SK-N-SH (cell line): ENCODE measurements around the gene KYAT1. TPM values are rescaled to one million over a fixed set of nuclear protein-coding genes. Genes with fewer than 3 reads are reported as not detected.

Source experiments
- CTCF ChIA-PET: fragments of 300-600, 350-600 bp; formaldehyde crosslinking; extraction: SDS; loops from one replicate; lab custom pipeline; 2021; lab: Yijun Ruan, JAX
- POLR2A ChIA-PET: fragments of 350-600 bp; sonication (Branson Sonifier 250); formaldehyde crosslinking; extraction: SDS; loops from one replicate; lab custom pipeline; 2020; ENCODE audit warnings: antibody characterized with exemption, inconsistent platforms; lab: Yijun Ruan, JAX
- DNase-seq: peaks from one replicate; pipeline ENCODE4 v3.0.0; 2012
- H2AFZ ChIP-seq: fragments of 200-600 bp; sonication (generic); 2 replicates; pipeline ENCODE4 v1.8.1; 2016; ENCODE audit warnings: antibody characterized with exemption, mild to moderate bottlenecking, low read depth
- H3F3A ChIP-seq: fragments of 200-600 bp; sonication (generic); replicated peaks from 2 replicates; pipeline ENCODE3; 2016; ENCODE audit warnings: antibody characterized with exemption, mild to moderate bottlenecking; ENCODE audit not compliant: insufficient read depth
- H3K27ac ChIP-seq, 2 experiments: fragments of 200-500 bp in 1 of 2; fragments of 200-600 bp in 1 of 2; sonication (Bioruptor generic) in 1 of 2; sonication (generic), shearing (Covaris generic) in 1 of 2; 2 replicates each; pipeline versions ENCODE4 v1.5.1 to v1.6.1; 2014 to 2016; ENCODE audit warnings: low read depth in 2 of 2, inconsistent platforms in 1 of 2, low read length in 1 of 2, mild to moderate bottlenecking in 1 of 2, mixed read lengths in 1 of 2
- H3K27me3 ChIP-seq: fragments of 200-600 bp; sonication (generic), shearing (Covaris generic); 2 replicates; pipeline ENCODE4 v1.6.1; 2016; ENCODE audit warnings: mixed run types; ENCODE audit not compliant: insufficient read depth
- H3K36me3 ChIP-seq, 2 experiments: fragments of 200-500 bp in 1 of 2; fragments of 200-600 bp in 1 of 2; sonication (Bioruptor generic) in 1 of 2; sonication (generic) in 1 of 2; replicated peaks in 1 of 2; 2 replicates each; pipeline versions ENCODE3 to v1.5.1; 2014 to 2016; ENCODE audit warnings: low read length in 1 of 2, mild to moderate bottlenecking in 1 of 2; ENCODE audit not compliant: insufficient read depth in 2 of 2, control insufficient read depth in 1 of 2
- H3K4me1 ChIP-seq, 2 experiments: fragments of 200-500 bp in 1 of 2; fragments of 200-600 bp in 1 of 2; sonication (Bioruptor generic) in 1 of 2; sonication (generic), shearing (Covaris generic) in 1 of 2; 2 replicates each; pipeline versions ENCODE4 v1.5.1 to v1.6.1; 2014 to 2016; ENCODE audit warnings: low read depth in 1 of 2, low read length in 1 of 2, mixed run types in 1 of 2; ENCODE audit not compliant: insufficient read depth in 2 of 2, control insufficient read depth in 1 of 2
- H3K4me2 ChIP-seq: fragments of 200-600 bp; sonication (generic), shearing (Covaris generic); 2 replicates; pipeline ENCODE4 v1.6.1; 2017; ENCODE audit warnings: mixed run types
- H3K4me3 ChIP-seq, 2 experiments: fragments of 200-500 bp in 1 of 2; fragments of 200-600 bp in 1 of 2; sonication (Bioruptor generic) in 1 of 2; sonication (generic), shearing (Covaris generic) in 1 of 2; 2 replicates each; pipeline versions ENCODE4 v1.5.1 to v1.8.1; 2014 to 2016; ENCODE audit warnings: low read depth in 2 of 2, inconsistent platforms in 1 of 2, low read length in 1 of 2, mild to moderate bottlenecking in 1 of 2, mixed read lengths in 1 of 2, moderate library complexity in 1 of 2
- H3K79me2 ChIP-seq: fragments of 200-600 bp; sonication (generic); 2 replicates; pipeline ENCODE4 v1.8.1; 2017; ENCODE audit warnings: mild to moderate bottlenecking; ENCODE audit not compliant: insufficient read depth
- H3K9ac ChIP-seq: fragments of 200-600 bp; sonication (generic); 2 replicates; pipeline ENCODE4 v1.6.1; 2017; ENCODE audit warnings: mixed run types
- H3K9me2 ChIP-seq: fragments of 200-600 bp; sonication (generic); 2 replicates; pipeline ENCODE4 v1.6.1; 2017; ENCODE audit warnings: mixed run types
- H3K9me3 ChIP-seq: fragments of 200-600 bp; sonication (generic); 2 replicates; pipeline ENCODE4 v1.6.1; 2017; ENCODE audit warnings: mixed run types, mild to moderate bottlenecking, moderate library complexity
- H4K20me1 ChIP-seq: fragments of 200-600 bp; sonication (generic); 2 replicates; pipeline ENCODE4 v1.6.1; 2017; ENCODE audit warnings: mild to moderate bottlenecking, mixed run types; ENCODE audit not compliant: insufficient read depth
- FOSL2 ChIP-seq: IDR thresholded peaks from 2 replicates; pipeline ENCODE4 v1.4.0; 2012; ENCODE audit warnings: low read depth, mild to moderate bottlenecking, moderate library complexity, borderline replicate concordance
- FOXM1 ChIP-seq: IDR thresholded peaks from 2 replicates; pipeline ENCODE4 v1.4.0; 2012; ENCODE audit warnings: low read depth, mild to moderate bottlenecking
- GABPA ChIP-seq: IDR thresholded peaks from 2 replicates; pipeline ENCODE4 v1.4.0; 2012; ENCODE audit warnings: low read depth, mild to moderate bottlenecking
- MXI1 ChIP-seq: IDR thresholded peaks from 2 replicates; pipeline ENCODE4 v1.6.1; 2012; ENCODE audit warnings: mild to moderate bottlenecking, low read depth, low read length, improper control_type of control experiment
- NFIC ChIP-seq: IDR thresholded peaks from 2 replicates; pipeline ENCODE4 v1.4.0; 2012; ENCODE audit warnings: borderline replicate concordance
- NRF1 ChIP-seq: IDR thresholded peaks from 2 replicates; pipeline ENCODE4 v1.6.1; 2012; ENCODE audit warnings: low read depth, mild to moderate bottlenecking, low read length
- POLR2AphosphoS5 ChIP-seq: IDR thresholded peaks from 2 replicates; pipeline ENCODE4 v1.6.1; 2012; ENCODE audit warnings: low read depth, low read length
- RCOR1 ChIP-seq: fragments of 150-350 bp; IDR thresholded peaks from 2 replicates; pipeline ENCODE4 v1.6.1; 2017; ENCODE audit warnings: antibody characterized with exemption, low read length
- RXRA ChIP-seq: IDR thresholded peaks from 2 replicates; pipeline ENCODE4 v1.4.0; 2012; ENCODE audit warnings: low read depth, mild to moderate bottlenecking, borderline replicate concordance
- TAF1 ChIP-seq: IDR thresholded peaks from 2 replicates; pipeline ENCODE4 v1.6.1; 2012; ENCODE audit warnings: low read depth, mild to moderate bottlenecking, low read length, moderate library complexity, borderline replicate concordance
- TCF12 ChIP-seq: IDR thresholded peaks from 2 replicates; pipeline ENCODE4 v1.4.0; 2012
- TEAD4 ChIP-seq: IDR thresholded peaks from 2 replicates; pipeline ENCODE4 v1.4.0; 2012; ENCODE audit warnings: mild to moderate bottlenecking, borderline replicate concordance; ENCODE audit not compliant: insufficient read depth
- YY1 ChIP-seq: IDR thresholded peaks from 2 replicates; pipeline ENCODE4 v1.4.0; 2012; ENCODE audit warnings: low read depth, mild to moderate bottlenecking
- WGBS: methylation state at CpG from one replicate; pipeline ENCODE4 v1.1.6; 2017; ENCODE audit warnings: low lambda C conversion rate; 5-methylcytosine and 5-hydroxymethylcytosine counted together
- polyA plus RNA-seq, 3 experiments: library from polyadenylated mRNA; depleted of rRNA; stranded (reverse); fragments of >200 nt; gene quantifications; 2 replicates each; pipeline ENCODE4 v1.2.3, GENCODE V29; 2012
- TF ChIP-seq, protein P1 (sequence below): fragments of 150-350 bp; IDR thresholded peaks from 2 replicates; pipeline ENCODE4 v1.6.1; 2016; ENCODE audit warnings: mild to moderate bottlenecking, low read depth, low read length
- TF ChIP-seq, protein P2 (sequence below): IDR thresholded peaks from 2 replicates; pipeline ENCODE4 v1.4.0; 2012; ENCODE audit warnings: low read depth, borderline replicate concordance
- TF ChIP-seq, protein P3 (sequence below): IDR thresholded peaks from 2 replicates; pipeline ENCODE4 v1.4.0; 2012; ENCODE audit warnings: low read depth, borderline replicate concordance
- TF ChIP-seq, protein P4 (sequence below): fragments of 150-350 bp; IDR thresholded peaks from 2 replicates; pipeline ENCODE4 v1.6.1; 2017; ENCODE audit warnings: antibody characterized with exemption, low read length, low read depth, borderline replicate concordance

The KYAT1 gene
- polyA plus RNA-seq, 1 of the 3 experiments (the other 2 are of a cell fraction), result 9.4 TPM

DNA sequence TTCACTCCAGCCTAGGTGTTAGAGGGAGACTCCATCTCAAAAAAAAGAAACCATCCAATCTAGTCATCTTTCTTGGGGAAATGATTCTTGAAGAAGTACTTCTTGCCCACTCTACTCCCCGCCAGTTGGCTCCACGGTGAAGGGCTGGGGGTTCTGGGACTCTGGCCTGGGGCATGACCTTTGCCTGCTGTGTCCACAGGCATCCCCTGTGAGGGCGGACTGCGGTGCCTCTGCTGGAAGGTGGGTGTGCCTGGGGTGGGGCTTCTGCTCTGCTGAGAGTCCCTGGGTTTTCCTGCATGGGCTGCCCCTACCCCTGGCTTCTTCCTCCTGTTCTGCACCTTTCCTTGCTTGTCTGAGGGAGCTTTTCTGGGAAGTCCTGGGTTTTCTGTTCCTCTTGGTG lies 91.2 kb downstream of the KYAT1 start:
- ChIA-PET CTCF (interaction anchor here (2.8 kb wide), 1 partner anchor 28 kb away, joined by 14 read pairs; the partner anchor contains the start of gene ENDOG), POLR2A (no interaction called here)
- peaks cover 5% of the 10 kb centered on the region for H3F3A ChIP-seq
- no peak overlapping the region for H3K4me2 ChIP-seq
- H3K27me3 ChIP-seq, result no peaks in the 10 kb centered on the region
- TF ChIP-seq TCF12 (no peak), POLR2AphosphoS5 (no peak), TAF1 (no peak), YY1 (no peak), NRF1 (no peak), FOSL2 (no peak), GABPA (no peak), FOXM1 (no peak), RCOR1 (no peak)
- TF ChIP-seq, protein P1, sequence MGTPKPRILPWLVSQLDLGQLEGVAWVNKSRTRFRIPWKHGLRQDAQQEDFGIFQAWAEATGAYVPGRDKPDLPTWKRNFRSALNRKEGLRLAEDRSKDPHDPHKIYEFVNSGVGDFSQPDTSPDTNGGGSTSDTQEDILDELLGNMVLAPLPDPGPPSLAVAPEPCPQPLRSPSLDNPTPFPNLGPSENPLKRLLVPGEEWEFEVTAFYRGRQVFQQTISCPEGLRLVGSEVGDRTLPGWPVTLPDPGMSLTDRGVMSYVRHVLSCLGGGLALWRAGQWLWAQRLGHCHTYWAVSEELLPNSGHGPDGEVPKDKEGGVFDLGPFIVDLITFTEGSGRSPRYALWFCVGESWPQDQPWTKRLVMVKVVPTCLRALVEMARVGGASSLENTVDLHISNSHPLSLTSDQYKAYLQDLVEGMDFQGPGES, result no peak
- TF ChIP-seq, protein P2, sequence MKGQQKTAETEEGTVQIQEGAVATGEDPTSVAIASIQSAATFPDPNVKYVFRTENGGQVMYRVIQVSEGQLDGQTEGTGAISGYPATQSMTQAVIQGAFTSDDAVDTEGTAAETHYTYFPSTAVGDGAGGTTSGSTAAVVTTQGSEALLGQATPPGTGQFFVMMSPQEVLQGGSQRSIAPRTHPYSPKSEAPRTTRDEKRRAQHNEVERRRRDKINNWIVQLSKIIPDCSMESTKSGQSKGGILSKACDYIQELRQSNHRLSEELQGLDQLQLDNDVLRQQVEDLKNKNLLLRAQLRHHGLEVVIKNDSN, result no peak
- H3K27ac ChIP-seq, result no peak overlapping the region
- peaks cover 0 to 10% of the 10 kb centered on the region in 2 experiments; a peak in 1 of 4 replicates for H3K4me1 ChIP-seq
- peaks cover 28% of the 10 kb centered on the region for H3K79me2 ChIP-seq
- DNase-seq, result no peak
- H2AFZ ChIP-seq, result no peak overlapping the region
- peaks cover 7 to 35% of the 10 kb centered on the region in 2 experiments for H3K36me3 ChIP-seq
- H4K20me1 ChIP-seq, result no peaks in the 10 kb centered on the region
- H3K9me2 ChIP-seq, result no peaks in the 10 kb centered on the region
- H3K9me3 ChIP-seq, result no peaks in the 10 kb centered on the region
- WGBS, result 89% methylated on average over 3 of the region's 4 CpGs
- H3K9ac ChIP-seq, result no peak overlapping the region
- H3K4me3 ChIP-seq, result no peak overlapping the region

DNA sequence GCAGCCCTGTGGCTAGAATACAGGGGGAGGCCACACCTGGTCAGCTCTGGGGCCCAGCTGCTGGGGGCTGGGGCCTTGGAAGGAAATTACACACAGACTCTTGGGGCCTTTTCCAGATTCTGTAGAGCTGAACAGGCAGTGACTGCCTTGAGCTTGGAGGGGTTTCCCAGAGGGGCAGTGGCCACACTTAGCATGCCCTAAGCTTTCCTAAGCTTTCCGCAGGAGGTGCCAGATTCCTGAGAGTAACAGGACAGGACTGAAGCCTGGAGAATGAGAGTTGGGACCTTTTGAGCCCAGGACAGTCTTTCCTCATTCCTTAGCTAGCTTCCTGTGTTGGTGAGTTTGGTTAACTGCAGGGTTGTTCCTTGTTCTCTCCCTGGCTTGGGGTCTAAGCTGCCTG lies 93.3 kb downstream of the KYAT1 start:
- Histone ChIP-seq H2AFZ (no peak overlapping the region), H3K9me2 (no peaks in the 10 kb centered on the region), H3K9ac (peak overlapping the region; percentile 75; the same call in 1 of the 2 replicates), H3K4me1 (peaks cover 0 to 10% of the 10 kb centered on the region in 2 experiments; a peak in 1 of 4 replicates), H4K20me1 (no peaks in the 10 kb centered on the region), H3K79me2 (peaks cover 28% of the 10 kb centered on the region), H3K4me3 (peak overlapping the region; percentile 74 to 93; a peak in 3 of 4 replicates), H3K9me3 (no peaks in the 10 kb centered on the region), H3K36me3 (peaks cover 0 to 29% of the 10 kb centered on the region in 2 experiments), H3K27me3 (no peaks in the 10 kb centered on the region), H3F3A (peaks cover 5% of the 10 kb centered on the region), H3K4me2 (peak overlapping the region; percentile 91), H3K27ac (no peak overlapping the region)
- POLR2A ChIA-PET, result interaction anchor here (1.8 kb wide), 1 partner anchor 30 kb away, joined by 6 read pairs; the partner anchor contains the start of gene ENDOG
- CTCF ChIA-PET, result interaction anchor here (0.6 to 2.8 kb wide), 5 partner anchors 11 to 140 kb away, joined by 3 to 14 read pairs (median 3); partner anchors contain the start of genes ENDOG and PKN3
- 100% methylated on average over 1 of the region's 1 CpG for WGBS
- DNase-seq, result no peak
- TF ChIP-seq, protein P1, result no peak
- no peak for TF ChIP-seq MXI1
- TF ChIP-seq, protein P3, sequence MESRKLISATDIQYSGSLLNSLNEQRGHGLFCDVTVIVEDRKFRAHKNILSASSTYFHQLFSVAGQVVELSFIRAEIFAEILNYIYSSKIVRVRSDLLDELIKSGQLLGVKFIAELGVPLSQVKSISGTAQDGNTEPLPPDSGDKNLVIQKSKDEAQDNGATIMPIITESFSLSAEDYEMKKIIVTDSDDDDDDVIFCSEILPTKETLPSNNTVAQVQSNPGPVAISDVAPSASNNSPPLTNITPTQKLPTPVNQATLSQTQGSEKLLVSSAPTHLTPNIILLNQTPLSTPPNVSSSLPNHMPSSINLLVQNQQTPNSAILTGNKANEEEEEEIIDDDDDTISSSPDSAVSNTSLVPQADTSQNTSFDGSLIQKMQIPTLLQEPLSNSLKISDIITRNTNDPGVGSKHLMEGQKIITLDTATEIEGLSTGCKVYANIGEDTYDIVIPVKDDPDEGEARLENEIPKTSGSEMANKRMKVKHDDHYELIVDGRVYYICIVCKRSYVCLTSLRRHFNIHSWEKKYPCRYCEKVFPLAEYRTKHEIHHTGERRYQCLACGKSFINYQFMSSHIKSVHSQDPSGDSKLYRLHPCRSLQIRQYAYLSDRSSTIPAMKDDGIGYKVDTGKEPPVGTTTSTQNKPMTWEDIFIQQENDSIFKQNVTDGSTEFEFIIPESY, result no peak
- TF ChIP-seq RXRA, result no peak
- TF ChIP-seq FOSL2, result no peak
- TF ChIP-seq NFIC, result no peak
- TF ChIP-seq GABPA, result no peak
- TF ChIP-seq, protein P4, sequence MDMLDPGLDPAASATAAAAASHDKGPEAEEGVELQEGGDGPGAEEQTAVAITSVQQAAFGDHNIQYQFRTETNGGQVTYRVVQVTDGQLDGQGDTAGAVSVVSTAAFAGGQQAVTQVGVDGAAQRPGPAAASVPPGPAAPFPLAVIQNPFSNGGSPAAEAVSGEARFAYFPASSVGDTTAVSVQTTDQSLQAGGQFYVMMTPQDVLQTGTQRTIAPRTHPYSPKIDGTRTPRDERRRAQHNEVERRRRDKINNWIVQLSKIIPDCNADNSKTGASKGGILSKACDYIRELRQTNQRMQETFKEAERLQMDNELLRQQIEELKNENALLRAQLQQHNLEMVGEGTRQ, result no peak
- no peak for TF ChIP-seq TEAD4
